HG03039 (cell line): ENCODE data around the gene ZNF674.

Experiments used
- ATAC-seq: cut with Tn5 transposase; IDR thresholded peaks from one replicate; pipeline ENCODE4 v1.9.1; 2021; ENCODE audit warnings: mild to moderate bottlenecking, moderate library complexity; ENCODE audit not compliant: unreplicated experiment

ZNF674 gene

DNA sequence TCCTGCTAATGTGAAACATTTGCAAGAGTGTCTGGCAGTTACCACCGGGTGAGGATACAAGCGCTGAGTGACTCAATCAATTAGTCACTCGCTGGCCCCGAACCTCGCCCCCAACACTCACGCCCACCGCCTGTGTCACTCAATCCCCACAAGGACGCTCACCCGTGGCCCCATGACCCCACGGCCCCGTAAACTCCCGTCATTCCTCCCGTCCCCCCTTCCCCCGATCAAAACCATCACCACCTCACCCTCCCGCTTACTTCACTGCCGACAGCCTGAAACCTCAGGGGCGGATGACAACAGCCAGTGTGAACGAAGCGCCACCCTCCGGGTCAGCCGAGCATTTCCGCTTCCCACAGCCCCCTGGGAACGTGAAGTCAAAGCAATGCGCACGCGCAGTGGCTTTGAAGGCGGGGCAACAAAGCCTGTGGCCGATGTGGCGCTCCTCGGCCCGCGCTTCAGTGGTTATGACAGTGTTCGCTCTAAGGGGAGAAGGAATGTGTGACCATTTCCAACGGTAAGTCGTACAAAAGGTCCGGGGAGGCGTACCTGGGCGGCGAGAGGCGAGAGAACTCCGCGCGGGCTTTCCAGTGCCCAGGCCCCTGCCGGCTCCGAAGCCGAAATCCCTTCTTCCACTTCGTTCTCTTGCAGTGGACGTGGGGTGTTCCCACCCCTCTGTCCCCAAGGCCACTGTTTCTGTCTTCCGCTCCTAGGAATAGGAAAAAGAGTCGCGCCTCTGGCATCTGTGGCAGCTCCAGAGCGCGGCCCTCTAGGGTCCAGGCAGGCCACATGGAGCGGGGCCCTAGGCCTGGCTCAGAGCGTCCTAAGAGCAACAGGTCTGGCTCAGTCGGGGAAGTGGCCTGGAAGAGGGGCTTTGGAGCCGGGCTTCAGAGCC, at the start of gene ZNF674:
TSS of gene ZNF674 (minus strand) at position 311 of the 895 bp plus-strand sequence. CDS start 3,334 bp downstream, outside the sequence.
- peak; percentile 84 for ATAC-seq

DNA sequence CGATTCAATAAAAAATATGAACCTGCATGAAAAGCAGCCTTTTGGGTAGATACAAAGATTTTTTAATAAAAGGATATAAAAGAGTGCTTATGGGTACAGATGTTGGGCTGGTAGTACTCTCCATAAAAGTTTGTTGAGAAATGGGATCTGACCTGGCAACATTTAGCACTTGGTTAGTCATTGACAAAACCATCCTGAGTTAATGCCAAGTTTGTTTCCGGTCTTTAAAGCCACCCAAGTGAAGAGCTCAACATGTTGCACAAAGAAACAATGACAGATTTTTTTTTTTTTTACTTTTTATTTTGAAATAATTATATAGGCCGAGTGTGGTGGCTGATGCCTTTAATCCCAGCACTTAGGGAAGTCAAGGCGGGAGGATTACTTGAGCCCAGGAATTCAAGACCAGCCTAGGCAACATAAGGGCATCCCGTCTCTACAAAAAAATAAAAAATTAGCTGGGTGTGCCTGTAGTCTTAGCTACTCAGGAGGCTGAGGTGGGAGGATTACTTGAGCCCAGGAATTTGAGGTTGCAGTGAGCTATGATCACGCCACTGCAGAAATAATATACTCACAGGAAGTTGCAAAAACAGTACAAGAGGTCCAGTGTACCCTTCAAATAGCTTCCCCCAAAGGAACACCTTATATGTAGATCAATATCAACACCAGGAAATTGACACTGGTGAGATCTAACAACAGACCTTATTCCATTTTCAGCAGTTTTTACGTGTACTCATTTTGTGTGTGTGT, 44.9 kb upstream of the ZNF674 start:
- ATAC-seq, result no peak

DNA sequence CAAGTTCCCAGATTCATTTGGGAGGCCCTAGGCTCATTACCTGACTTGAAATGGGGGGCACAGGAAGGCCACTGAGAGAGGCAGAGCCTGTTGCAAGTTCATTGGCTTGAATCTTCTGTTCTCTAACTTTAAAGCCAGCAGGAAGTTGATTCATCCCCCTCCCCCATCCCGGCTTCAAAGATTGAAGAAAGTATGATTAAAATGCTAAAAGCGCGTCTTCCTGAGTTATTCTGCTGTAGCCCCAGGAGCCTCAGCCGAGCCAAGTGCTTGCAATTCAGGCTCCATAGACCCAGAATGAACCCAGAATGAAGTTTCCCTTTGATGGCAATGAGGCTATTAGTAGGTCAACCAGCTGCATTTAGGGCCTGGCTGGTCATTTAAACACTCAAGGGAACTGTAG, 43.0 kb upstream of the ZNF674 start:
- ATAC-seq, result no peak

DNA sequence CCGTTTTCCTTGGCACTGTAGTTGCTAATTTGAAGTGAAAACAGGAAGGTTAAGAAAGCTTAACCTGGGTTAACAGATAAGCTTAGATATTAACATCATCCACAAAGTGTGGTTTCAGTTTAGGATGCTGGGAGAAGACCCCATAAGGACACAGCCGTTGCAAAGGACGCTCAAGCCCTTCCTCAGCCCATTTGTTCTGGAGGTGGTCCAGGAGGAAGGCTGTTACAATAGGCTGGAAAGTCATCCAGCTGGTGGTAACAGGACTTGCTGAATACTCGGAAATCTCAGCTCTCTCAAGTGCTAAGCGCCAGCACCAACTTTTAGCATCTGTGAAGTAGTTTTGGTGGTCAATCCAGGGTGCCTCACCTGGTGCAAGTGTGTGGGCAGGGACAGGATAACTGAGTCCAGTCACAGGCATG, 42.5 kb upstream of the ZNF674 start:
- ATAC-seq, result no peak

DNA sequence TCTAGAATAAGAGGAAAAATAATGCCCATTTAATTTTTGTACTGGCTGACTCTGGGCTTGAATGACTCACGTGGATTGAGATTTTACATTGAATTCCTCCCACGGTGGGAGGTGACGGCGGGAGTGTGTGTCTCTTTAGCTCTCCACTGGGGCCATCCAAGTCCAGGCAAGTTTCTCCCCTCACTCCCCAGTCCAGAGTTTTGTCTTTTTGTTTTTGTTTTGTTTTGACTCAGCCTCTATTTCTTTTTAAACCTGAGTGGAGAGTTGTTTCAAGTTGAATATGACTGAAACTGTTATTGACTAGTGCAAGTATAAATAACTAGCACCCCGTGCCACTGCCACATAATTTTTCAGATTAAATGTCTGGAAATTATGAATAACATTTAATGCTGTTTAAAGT, 41.9 kb upstream of the ZNF674 start:
- ATAC-seq, result peak; percentile 62

DNA sequence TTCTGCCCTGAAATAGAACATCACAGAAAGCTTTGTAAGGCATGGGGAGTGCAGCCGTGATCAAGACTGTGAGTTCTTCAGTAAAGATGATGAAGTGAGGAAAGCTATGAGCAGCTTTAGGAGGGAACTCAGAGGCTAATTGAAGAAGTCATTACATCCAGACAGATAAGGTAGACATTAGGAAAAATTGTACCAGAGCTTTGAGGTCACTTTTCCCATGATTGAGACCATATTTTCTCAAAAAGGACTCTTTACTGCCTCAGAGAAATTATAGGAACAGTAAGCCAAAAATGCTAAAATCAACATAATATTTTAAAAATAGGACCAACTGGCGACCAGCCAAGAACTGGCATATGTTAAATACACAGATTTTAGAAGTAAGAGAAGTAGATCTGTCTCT, 39.5 kb upstream of the ZNF674 start:
- no peak for ATAC-seq

DNA sequence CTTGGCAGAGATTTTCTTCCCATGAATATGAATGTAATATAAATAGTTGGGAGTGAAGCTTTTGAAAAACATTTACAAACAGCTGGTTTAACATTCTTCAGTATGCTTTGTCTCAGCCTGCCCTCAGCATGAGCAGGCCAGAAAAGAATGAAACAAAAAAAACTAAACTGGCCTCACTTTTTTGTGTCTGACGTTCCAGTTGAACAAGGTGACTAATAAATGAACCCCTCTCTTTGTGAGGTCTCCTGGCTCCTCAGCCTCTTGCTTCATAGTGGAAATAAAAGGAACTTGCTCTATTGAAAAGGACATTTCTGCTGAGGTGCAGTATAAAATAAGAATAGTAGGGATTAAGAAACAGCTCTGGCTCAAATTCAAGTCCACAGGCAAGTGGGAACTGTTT, 37.7 kb upstream of the ZNF674 start:
- no peak for ATAC-seq

DNA sequence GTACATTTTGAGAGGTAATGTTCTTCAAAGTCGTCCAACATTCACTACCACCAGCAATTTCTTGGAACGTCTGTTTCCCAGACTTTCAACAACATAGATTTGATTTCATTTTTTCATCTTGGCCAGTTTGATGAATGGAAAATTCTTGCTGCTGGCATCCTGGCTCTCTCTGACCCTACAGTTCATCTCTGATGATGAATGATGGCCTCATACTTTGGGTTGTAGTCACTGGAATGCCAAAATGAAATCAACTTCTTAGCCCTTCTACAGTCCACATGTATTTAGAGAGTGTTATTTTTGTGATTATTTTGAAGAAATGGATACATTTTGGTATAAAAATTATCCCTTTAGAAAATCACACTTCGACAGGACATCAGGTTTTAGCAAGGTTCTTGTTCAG, 37.1 kb upstream of the ZNF674 start:
- ATAC-seq, result no peak

DNA sequence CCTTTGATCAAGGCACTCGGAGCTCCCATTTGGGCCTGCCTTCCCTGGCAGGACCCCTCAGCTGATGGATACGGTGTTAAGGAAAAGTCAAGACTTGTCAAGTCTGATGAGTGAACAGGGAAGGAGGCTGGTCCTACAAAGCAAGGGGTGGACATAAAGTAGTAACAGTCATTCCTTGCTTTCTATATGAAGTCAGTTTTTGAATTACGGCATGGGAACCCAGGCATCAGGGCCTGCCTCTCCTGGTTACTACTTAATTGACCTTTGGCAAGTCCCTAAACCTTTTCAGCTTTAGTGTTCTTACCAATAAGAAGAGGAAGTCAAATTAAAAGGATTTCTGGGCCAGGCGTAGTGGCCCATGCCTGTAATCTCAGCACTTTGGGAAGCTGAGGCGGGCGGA, 35.4 kb upstream of the ZNF674 start:
- no peak for ATAC-seq

DNA sequence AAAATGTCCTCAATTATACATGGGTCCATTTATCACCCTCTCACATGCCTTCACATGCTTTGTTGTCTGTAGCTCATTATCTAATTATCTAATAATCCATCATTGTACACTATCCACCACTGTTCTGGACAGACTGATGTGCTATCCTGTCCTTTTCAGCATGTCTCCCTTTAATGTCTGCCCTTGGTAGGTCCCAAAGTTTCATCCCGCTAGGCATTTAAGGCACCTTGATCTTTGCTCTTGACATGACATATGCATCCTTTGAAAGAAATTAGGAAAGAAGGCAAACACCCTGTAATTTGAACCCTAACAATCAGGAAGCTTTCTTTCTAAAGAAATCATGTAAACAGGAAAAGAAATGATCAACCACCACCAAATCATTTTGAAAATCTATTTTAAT, 34.0 kb upstream of the ZNF674 start:
- no peak for ATAC-seq

DNA sequence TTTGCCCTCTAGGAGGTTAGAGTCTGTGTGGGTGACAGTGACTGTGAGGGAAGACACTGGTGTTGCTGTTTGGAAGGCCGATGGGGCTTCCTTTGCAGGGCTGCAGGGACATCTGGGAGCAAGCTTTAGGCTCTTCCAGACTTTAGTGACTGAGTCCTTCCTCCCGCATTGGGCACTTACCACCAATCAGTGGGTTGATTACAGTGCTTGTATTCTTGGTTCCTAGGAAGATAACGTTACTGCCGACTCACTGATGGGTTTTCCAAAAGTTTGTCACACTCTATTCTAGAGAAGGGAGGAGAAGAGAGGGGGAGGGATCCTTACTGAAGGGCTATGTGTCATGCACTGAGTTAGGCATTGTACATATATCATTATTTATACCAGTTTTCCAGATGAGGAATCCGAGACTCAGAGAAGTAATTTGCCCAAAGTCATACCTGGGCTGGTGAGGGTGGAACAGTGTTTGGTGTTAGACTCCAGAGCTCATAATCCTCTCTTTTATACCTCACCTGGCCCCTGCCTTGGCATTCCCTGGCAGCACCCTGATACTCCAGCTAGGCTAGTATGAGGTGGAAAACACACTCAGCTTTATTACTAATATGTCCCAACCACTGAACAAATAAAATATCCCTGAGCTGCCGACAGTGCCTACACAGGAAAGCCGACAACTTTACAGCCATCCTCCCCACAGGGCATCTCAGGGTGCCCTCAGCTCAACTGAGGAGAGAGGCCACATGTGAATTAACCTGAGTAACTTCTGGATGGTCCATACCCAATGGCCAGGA, 32.2 kb upstream of the ZNF674 start:
- no peak for ATAC-seq

DNA sequence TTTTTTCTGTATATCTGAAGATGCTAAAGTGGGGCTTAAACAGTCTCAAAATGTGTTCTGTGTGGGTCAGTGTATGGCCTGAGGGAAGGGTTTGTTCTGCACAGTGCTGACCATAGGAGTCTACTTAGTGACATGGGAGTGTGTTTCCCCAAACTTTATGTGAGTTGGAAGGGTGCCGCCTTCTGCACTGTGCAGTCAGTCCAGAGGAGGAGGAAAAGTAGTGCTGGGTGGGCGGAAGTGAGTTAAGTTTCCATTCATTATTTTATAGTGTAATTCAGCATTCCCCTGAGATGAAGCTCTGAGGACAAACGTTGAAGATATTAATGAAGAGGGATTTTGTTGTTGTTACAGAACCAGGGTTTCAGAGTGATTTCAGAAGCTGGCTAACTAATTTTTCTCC, 31.2 kb upstream of the ZNF674 start:
- ATAC-seq, result no peak

DNA sequence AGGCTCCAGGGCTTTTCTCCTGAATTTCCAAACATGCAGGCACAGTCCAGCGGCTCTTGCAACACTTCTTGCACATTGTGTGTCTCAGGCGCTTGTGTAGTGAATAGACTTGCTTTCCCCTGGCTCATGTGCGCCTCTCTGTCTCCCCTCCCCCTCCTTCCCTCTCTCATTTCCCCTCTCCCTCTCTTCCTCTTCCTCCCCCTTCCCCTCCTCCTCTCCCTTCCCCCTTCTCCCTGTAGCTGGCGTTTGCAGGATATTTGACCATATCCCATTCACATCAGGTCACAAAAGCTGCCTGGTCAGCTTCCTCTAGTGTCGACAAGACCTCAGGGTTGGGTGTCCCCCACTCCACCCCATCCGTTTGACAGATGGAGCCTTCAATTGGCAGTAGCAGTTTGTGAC, 30.8 kb upstream of the ZNF674 start:
- no peak for ATAC-seq

DNA sequence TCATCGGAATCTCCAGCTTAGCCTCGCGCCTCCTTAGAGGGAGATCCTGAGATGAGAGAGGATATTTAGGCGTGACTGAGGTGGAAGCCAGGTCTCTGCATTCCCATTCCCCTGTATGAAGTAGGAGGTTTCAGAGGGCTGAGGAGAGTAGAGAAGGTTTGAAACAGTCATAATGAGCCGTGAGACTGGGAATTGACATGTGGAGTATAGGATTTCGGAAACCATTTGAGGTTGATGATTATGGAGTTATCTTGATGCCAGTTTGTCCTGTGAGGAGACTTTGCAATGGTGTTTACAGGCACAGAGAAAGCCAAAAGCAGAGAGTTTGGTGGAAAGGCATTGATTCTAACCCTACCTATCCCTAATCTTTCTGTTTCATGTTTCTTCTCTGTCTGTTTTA, 30.4 kb upstream of the ZNF674 start:
- no peak for ATAC-seq

DNA sequence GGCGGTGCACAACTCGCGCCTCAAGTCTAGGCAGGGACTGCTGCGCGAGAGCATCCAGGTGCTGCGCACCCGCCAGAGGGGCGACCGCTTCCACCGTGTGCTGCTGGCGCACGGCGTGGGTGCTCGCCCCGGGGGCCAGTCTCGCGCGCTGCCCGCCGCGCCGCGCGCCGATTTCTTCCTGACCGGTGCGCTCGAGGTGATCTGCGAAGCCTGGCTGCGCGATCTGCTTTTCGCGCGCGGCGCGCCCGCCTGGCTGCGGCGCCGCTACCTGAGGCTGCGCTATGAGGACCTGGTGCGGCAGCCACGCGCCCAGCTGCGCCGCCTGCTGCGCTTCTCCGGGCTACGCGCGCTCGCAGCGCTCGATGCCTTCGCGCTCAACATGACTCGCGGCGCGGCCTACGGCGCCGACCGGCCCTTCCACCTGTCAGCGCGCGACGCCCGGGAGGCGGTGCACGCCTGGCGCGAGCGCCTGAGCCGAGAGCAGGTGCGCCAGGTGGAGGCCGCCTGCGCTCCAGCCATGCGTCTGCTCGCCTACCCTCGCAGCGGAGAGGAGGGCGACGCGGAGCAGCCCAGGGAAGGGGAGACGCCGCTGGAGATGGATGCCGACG, 29.7 kb upstream of the ZNF674 start:
- no peak for ATAC-seq

DNA sequence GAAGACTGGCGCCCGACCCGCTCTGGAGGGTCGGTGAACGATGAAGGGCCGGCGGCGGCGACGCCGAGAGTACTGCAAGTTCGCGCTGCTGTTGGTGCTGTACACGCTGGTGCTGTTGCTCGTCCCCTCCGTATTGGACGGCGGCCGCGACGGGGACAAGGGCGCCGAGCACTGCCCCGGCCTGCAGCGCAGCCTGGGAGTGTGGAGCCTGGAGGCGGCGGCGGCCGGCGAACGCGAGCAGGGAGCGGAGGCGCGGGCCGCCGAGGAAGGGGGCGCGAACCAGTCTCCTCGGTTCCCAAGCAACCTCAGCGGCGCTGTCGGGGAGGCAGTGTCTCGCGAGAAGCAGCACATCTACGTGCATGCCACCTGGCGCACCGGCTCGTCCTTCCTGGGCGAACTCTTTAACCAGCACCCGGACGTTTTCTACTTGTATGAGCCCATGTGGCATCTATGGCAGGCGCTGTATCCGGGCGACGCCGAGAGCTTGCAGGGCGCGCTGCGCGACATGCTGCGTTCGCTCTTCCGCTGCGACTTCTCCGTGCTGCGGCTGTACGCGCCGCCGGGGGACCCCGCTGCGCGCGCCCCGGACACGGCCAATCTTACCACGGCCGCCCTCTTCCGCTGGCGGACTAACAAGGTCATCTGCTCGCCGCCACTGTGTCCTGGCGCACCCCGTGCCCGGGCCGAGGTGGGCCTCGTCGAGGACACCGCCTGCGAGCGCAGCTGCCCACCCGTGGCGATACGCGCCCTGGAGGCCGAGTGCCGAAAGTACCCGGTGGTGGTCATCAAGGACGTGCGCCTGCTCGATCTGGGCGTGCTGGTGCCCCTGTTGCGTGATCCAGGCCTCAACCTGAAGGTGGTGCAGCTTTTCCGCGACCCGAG, 28.9 kb upstream of the ZNF674 start:
- peak; percentile 28 for ATAC-seq

DNA sequence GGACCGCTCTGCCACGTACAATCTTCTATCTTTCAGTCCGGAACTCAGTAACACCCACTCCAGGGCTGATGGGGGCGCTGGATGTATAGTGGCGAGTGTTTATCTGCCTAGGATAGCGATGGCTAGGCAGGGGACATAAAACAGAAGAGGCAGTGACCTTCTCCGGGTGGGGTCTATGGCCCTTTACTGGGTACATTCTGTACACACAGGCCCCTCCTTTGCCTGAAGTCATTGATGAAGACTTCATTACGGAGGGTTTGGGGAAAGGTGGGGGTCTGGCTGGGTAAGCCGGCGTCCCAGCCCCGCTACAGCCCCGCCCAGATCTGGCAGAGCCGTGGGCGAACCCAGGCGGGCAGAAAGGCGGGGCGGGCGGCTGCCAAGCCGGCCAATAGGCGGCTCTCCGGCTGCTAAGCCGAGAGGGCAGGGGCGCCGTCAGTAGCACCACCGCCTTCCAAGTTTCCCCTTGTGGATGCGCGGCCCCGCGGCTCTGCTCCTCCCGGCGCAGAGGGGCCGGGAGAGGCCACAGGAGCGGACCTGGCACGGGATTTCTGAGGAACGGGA, 28.2 kb upstream of the ZNF674 start, which contains the start of gene CHST7:
TSS of gene CHST7 (plus strand) at position 435 of the 561 bp plus-strand sequence. CDS start 167 bp downstream, outside the sequence.
- ATAC-seq, result peak; percentile 31

DNA sequence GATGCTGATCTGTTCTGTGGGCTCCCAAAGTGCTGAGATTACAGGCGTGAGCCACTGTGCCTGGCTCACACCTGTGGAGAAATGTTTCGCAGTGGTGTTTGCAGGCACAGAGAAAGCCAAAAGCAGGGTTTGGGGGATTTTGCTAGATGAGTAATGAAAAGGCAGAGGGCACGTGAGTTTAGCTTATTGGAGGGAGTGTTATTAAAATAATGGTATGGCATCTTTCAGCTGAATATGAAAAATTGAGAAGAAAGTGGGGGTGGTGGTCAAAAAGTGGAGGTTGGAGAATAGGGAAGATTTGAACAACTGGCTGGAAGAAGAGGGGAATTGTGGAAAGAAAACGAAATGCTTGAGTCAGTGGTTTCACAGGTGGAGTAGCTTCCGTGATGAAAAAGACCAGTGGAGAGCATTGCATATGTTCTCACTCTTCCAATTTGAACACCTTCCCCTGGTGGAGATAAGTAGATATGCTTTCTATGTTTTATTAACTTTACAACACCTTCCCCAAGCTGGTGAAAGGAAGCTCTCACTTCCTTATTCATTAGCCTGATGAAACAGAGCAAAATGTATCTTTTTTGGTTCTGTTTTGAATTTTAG, 27.2 kb upstream of the ZNF674 start:
- ATAC-seq, result no peak
